Kidney (tissue), 14 donors: Measurements from ENCODE around the gene RRM2. TPM values are rescaled to one million over a fixed set of nuclear protein-coding genes. Genes with fewer than 3 reads are reported as not detected.
"Not testable (repeated sequence)": the region's sequence is repeated elsewhere in the genome, so short reads cannot be mapped to it uniquely, and the experiment has no call there.

ENCODE experiments used
- DNase-seq, 5 donors: peaks; one replicate each; pipeline ENCODE4 v3.0.0-alpha.2; 2013 to 2020
- FAIRE-seq: peaks from 2 replicates; lab custom pipeline; 2012; peaks lifted over from hg19 to GRCh38; lab: Jason Lieb, UNC
- H3K27ac ChIP-seq, 2 donors: one replicate each; pipeline ENCODE4 v1.7.0; 2013; ENCODE audit warnings: low read depth in 2 of 2, low read length in 2 of 2, inconsistent platforms in 1 of 2
- H3K27me3 ChIP-seq: one replicate; pipeline ENCODE4 v1.7.1; 2013; ENCODE audit warnings: low read length, inconsistent platforms; ENCODE audit not compliant: control insufficient read depth, insufficient read depth
- H3K36me3 ChIP-seq, 3 donors: one replicate each; pipeline versions ENCODE4 v1.7.0 to v1.7.1; 2013; ENCODE audit warnings: low read length in 3 of 3, control low read depth in 1 of 3, inconsistent platforms in 1 of 3; ENCODE audit not compliant: insufficient read depth in 3 of 3, control insufficient read depth in 2 of 3
- H3K4me1 ChIP-seq, 3 donors: one replicate each; pipeline versions ENCODE4 v1.7.0 to v1.7.1; 2013; ENCODE audit warnings: low read length in 3 of 3, inconsistent platforms in 1 of 3, low read depth in 1 of 3; ENCODE audit not compliant: control insufficient read depth in 2 of 3, insufficient read depth in 2 of 3
- H3K4me3 ChIP-seq, 3 donors: one replicate each; pipeline versions ENCODE4 v1.7.0 to v1.8.1; 2013; ENCODE audit warnings: low read length in 3 of 3, control low read depth in 1 of 3, inconsistent platforms in 1 of 3
- H3K9ac ChIP-seq, 3 donors: one replicate each; pipeline versions ENCODE4 v1.7.0 to v1.7.1; 2013; ENCODE audit warnings: low read length in 3 of 3, control low read depth in 1 of 3, inconsistent platforms in 1 of 3
- H3K9me3 ChIP-seq, 3 donors: one replicate each; pipeline versions ENCODE4 v1.7.0 to v1.7.1; 2013; ENCODE audit warnings: low read length in 3 of 3, control low read depth in 1 of 3, inconsistent platforms in 1 of 3; ENCODE audit not compliant: control insufficient read depth in 2 of 3, insufficient read depth in 1 of 3
- intact Hi-C: fragments of 100-400 bp; cut with DNase I; formaldehyde crosslinking; loops from one replicate; pipeline ENCODE4 v1.11.1; 2022
- polyA plus RNA-seq: library from polyadenylated mRNA; stranded (reverse); fragments of 350-450 nt; fragmentation: Illumina TruSeq; extraction: RNeasy Lipid Tissue Mini Kit (QIAGEN cat#74804); gene quantifications from one replicate; pipeline ENCODE4 v1.2.3, GENCODE V29; 2014; ENCODE audit warnings: low read depth, low replicate concordance; ENCODE audit not compliant: insufficient read depth
- total RNA-seq: library from RNA; stranded (reverse); fragmentation: NEBNext Ultra II Directional; extraction: Animal tissue kit (Norgen Biotek cat#: 25700); gene quantifications from one replicate; pipeline ENCODE4 v1.2.1, GENCODE V29; 2021
- TF ChIP-seq, protein P1 (sequence below): IDR thresholded peaks from 3 replicates; pipeline ENCODE4 v1.5.1; 2012; ENCODE audit warnings: mild to moderate bottlenecking, moderate library complexity, borderline replicate concordance; ENCODE audit not compliant: insufficient read depth; ENCODE audit errors: extremely low read depth
- donor health status: control.
- donor health status: control.
- donor health status: control.
- donor health status: control.
- donor health status: control.
- donor health status: DM: yes; HTN: yes; CAD: no.
- donor health status: Normal renal cell carcinoma (clear cell type).

The RRM2 gene
- total and polyA plus RNA-seq, 2 donors from 2014 or later = 3.6 to 5.5 TPM

DNA sequence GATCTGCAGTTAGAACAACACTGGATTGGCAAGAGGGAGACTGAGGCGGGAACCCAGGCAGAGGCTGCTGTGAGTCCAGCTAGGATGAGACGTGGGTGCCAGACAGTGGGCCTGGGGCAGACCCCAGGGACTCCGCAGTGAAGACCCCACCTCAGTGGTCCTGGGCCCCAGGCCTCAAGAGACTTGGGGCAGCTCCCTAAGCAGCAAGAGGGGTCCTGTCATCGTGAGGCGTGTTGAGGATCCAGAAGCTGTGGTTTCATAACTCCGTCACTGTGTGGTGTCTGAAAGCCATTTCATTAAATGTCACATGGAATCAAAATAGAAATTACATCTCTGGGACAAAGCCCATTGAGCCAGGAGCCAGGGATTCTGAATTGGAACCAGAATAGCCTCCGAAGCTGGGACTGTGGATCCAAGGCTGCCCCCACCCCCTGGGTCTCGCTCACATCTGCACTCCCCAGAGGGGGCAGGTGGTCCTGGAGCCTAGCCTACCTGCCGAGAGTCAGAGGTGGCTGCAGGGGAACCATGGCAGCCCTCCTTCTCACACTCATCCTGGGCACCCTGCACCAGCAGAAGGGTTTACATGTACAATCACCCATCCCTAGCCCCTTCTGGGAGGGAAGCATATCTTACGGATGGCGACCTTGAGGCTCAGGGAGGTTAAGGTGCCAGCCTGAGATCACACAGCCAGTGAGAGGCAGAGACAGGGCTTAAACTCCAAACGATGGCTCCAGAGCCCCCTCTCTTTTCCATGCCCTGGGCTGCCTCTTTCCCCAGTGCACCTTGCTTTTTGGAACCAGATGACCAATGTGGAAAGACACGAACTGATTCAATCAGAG is 23.2 kb downstream of the RRM2 start:
- H3K36me3 ChIP-seq = no peaks in the 10 kb centered on the region
- no peak overlapping the region for H3K4me3 ChIP-seq
- no peaks in the 10 kb centered on the region for H3K4me1 ChIP-seq
- no peaks in the 10 kb centered on the region for H3K27me3 ChIP-seq
- H3K27ac ChIP-seq = no peak overlapping the region
- no peak overlapping the region for H3K9ac ChIP-seq
- no peaks in the 10 kb centered on the region for H3K9me3 ChIP-seq
- FAIRE-seq (no peak), DNase-seq (no peak)
- intact Hi-C loops = no loop called here
- TF ChIP-seq, protein P1, sequence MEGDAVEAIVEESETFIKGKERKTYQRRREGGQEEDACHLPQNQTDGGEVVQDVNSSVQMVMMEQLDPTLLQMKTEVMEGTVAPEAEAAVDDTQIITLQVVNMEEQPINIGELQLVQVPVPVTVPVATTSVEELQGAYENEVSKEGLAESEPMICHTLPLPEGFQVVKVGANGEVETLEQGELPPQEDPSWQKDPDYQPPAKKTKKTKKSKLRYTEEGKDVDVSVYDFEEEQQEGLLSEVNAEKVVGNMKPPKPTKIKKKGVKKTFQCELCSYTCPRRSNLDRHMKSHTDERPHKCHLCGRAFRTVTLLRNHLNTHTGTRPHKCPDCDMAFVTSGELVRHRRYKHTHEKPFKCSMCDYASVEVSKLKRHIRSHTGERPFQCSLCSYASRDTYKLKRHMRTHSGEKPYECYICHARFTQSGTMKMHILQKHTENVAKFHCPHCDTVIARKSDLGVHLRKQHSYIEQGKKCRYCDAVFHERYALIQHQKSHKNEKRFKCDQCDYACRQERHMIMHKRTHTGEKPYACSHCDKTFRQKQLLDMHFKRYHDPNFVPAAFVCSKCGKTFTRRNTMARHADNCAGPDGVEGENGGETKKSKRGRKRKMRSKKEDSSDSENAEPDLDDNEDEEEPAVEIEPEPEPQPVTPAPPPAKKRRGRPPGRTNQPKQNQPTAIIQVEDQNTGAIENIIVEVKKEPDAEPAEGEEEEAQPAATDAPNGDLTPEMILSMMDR = no peak

DNA sequence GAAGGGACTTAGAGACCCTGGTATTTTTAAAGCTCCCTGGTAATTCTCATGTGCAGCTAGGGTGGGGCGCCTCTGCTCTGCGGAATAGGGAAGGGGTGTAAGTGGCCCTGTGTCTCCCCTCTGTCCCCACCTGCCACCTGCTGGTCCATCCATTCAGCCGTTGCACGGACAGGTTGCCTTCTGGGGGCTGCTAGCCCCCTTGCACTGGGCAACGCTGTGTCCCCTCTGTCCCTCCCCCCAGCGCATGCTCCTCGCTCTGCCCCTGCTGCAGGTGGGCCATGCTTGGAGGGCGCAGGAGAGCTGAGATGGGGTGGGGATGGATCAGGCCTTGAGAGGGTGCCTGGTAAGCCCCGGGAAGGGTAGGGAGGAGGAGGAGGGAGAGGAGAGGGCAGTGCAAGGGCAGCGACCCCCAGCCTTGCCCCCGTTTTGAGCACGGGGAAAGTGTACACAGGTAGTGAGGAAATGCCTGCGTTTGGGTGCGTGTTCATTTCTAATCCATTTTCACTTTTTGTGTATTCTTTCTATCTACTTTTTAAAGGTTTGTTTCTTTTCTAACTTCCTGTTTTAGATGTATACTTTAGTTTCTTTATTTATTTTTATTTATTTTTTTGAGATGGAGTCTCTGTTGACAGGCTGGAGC is 23.9 kb downstream of the RRM2 start:
- Histone ChIP-seq H3K9ac (no peak overlapping the region), H3K4me3 (no peak overlapping the region), H3K4me1 (no peaks in the 10 kb centered on the region), H3K9me3 (no peaks in the 10 kb centered on the region), H3K27ac (no peak overlapping the region), H3K36me3 (no peaks in the 10 kb centered on the region), H3K27me3 (no peaks in the 10 kb centered on the region)
- DNase-seq (no peak), FAIRE-seq (no peak)
- TF ChIP-seq, protein P1 = no peak
- intact Hi-C loops = no loop called here

DNA sequence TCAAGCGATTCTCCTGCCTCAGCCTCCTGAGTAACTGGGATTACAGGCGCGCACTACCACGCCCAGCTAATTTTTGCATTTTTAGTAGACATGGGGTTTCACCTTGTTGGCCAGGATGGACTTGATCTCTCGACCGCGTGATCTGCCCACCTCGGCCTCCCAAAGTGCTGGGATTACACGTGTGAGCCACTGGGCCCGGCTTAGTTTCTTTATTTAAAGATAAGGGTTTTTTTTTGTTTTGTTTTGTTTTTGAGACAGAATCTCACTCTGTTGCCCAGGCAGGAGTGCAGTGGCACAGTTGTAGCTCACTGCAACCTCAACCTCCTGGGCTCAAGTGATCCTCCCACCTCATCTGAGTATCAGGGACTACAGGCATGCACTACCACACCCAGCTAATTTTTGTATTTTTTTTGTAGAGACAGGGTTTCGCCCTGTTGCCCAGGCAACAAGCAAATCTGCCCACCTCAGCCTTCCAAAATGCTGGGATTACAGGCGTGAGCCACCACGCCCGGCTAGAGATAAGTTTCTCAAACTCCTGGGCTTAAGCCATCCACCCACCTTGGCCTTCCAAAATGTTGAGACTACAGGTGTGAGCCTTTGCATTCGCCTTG is 24.6 kb downstream of the RRM2 start:
- H3K9ac ChIP-seq, intact Hi-C loops, FAIRE-seq, DNase-seq, H3K27me3 ChIP-seq, H3K4me1 ChIP-seq, H3K4me3 ChIP-seq, H3K9me3 ChIP-seq, H3K27ac ChIP-seq, H3K36me3 ChIP-seq: not testable (repeated sequence)

DNA sequence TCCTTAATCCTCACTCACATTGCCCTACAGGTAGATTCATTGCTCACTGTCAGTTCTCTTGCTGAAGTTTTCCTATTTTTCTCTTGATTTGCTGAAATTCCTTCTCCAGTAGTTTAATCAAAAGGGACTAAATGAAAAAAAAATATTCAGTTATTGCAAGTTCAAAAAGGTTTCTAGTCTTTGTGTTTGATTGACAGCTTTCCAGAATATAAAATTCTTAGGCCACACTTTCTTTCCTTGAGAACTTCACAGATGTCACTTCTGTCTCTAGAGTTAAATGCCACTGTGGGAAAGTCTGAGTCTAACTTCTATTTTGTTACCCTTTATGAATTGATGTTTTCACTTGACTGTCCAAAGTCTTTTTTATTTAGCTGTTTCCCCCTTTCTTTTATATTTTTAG is 25.7 kb downstream of the RRM2 start:
- DNase-seq (no peak), FAIRE-seq (no peak)
- Histone ChIP-seq H3K27me3 (no peaks in the 10 kb centered on the region), H3K9ac (no peak overlapping the region), H3K27ac (no peak overlapping the region), H3K4me3 (no peak overlapping the region), H3K9me3 (no peaks in the 10 kb centered on the region), H3K36me3 (no peaks in the 10 kb centered on the region), H3K4me1 (no peaks in the 10 kb centered on the region)
- intact Hi-C loops = no loop called here
- TF ChIP-seq, protein P1 = no peak
